ENCODE measurements around the gene PROX2.

Gene PROX2

GRCh38 chr14:74881431-74882102 lies 5.6 kb upstream of the PROX2 start, which contains the start of gene DLST:
DLST (plus strand) TSS chr14:74881916; CDS start chr14:74881954, 38 bp downstream.
- peak; percentile 60 for DNase-seq (ENCODE audit: low read depth)

- no peak for DNase-seq (ENCODE audit: low read depth)
These were observed 3.7 kb upstream of the PROX2 start for GRCh38 chr14:74879427-74880182.

- no peak for DNase-seq (ENCODE audit: low read depth)
These were observed 741 bp downstream of the PROX2 start for GRCh38 chr14:74875204-74875603.

GRCh38 chr14:74871819-74872218 lies 4.1 kb downstream of the PROX2 start:
- DNase-seq (ENCODE audit: low read depth) = no peak

- DNase-seq (ENCODE audit: low read depth) = no peak
These were observed 7.2 kb downstream of the PROX2 start for GRCh38 chr14:74868739-74869138.

GRCh38 chr14:74867673-74868072 lies 8.3 kb downstream of the PROX2 start:
- no peak for DNase-seq (ENCODE audit: low read depth)

- DNase-seq (ENCODE audit: low read depth) = no peak
These were observed 9.1 kb downstream of the PROX2 start for GRCh38 chr14:74866708-74867389.

- DNase-seq (ENCODE audit: low read depth) = no peak
These were observed 10.8 kb downstream of the PROX2 start for GRCh38 chr14:74865156-74865555.

GRCh38 chr14:74864198-74864597 lies 11.7 kb downstream of the PROX2 start:
- DNase-seq (ENCODE audit: low read depth) = no peak

- DNase-seq (ENCODE audit: low read depth) = no peak
These were observed 12.7 kb downstream of the PROX2 start for GRCh38 chr14:74863274-74863673.

GRCh38 chr14:74861734-74862090 lies 14.2 kb downstream of the PROX2 start:
- no peak for DNase-seq (ENCODE audit: low read depth)

GRCh38 chr14:74860899-74861733 lies 14.8 kb downstream of the PROX2 start:
- peak; percentile 84 for DNase-seq (ENCODE audit: low read depth)

- no peak for DNase-seq (ENCODE audit: low read depth)
These were observed 16.0 kb downstream of the PROX2 start for GRCh38 chr14:74859757-74860552.

- DNase-seq (ENCODE audit: low read depth) = no peak
These were observed 17.9 kb downstream of the PROX2 start for GRCh38 chr14:74858022-74858421.

GRCh38 chr14:74856366-74856765 lies 19.6 kb downstream of the PROX2 start:
- DNase-seq (ENCODE audit: low read depth) = no peak

GRCh38 chr14:74855945-74856344 lies 20.0 kb downstream of the PROX2 start:
- DNase-seq (ENCODE audit: low read depth) = no peak

- DNase-seq (ENCODE audit: low read depth) = no peak
These were observed 20.9 kb downstream of the PROX2 start for GRCh38 chr14:74855021-74855420.

GRCh38 chr14:74853581-74853980 lies 22.4 kb downstream of the PROX2 start:
- no peak for DNase-seq (ENCODE audit: low read depth)

GRCh38 chr14:74852922-74853530 lies 22.9 kb downstream of the PROX2 start:
- DNase-seq (ENCODE audit: low read depth) = peak; percentile 97

- no peak for DNase-seq (ENCODE audit: low read depth)
These were observed 27.2 kb downstream of the PROX2 start for GRCh38 chr14:74848768-74849167.
